ENCODE results near the gene TTC6.

TTC6 gene

DNA sequence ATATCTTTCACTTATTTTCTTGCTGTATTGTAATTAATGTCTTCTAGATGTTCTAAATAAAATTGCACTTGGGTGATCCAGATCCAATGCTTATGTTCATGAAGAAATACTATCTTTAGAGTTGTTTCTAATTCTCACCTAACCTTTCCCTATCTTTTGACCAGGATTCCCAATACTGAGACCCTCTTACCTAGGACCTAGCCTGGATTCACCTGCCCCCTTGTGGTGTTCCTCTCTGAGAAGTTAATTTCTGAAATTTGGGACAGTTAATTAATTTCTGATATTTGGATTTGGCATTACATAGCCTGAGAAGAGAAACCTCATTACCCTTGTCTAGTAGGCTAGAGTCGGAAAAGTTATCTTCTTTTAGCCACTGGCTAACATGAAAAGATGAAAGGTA is 29.9 kb upstream of the TTC6 start:
- no peaks in the 10 kb centered on the region for H3K4me1 ChIP-seq (ENCODE audit: control insufficient read depth, insufficient read depth, low read length, poor library complexity, severe bottlenecking)
- H3K36me3 ChIP-seq (ENCODE audit: control insufficient read depth, insufficient read depth, low read length) = no peaks in the 10 kb centered on the region
- H3K9me3 ChIP-seq (ENCODE audit: control insufficient read depth, low read length) = no peaks in the 10 kb centered on the region
- H3K27ac ChIP-seq (ENCODE audit: insufficient read depth, low read length, poor library complexity, severe bottlenecking) = no peak overlapping the region
- no peak for DNase-seq
- no peak overlapping the region for H3K4me3 ChIP-seq (ENCODE audit: insufficient read depth, low read depth, low read length, poor library complexity, severe bottlenecking)
- no peaks in the 10 kb centered on the region for H3K27me3 ChIP-seq (replicated peaks; ENCODE audit: control insufficient read depth, insufficient read depth, low read length, poor library complexity, severe bottlenecking)

DNA sequence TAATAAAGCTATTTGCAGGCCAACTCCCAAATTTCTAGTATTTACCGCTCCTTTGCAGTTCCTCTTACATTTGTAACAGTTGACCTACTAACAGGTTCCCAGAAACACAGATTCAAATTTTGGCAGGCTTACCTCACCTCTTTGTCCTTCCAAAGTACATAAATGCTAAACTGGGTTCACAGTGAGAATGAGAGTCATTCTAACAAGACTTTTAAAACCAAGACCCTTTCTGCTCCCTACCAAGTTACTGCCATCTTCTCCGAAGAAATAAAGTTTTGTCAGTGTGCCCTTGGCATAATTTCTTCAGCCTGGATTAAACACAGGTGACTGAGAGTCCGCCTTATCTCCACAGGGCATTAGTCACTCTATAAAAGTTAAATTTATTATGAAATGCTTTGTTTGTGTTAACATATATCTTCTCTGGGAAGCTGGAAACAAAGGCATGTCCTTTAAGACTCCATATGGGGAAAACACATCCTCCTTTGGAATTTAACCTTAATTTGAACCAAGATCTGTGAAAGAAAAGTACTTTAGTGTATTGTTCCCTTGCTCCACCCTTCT is 28.5 kb upstream of the TTC6 start:
- no peak overlapping the region for H3K27ac ChIP-seq (ENCODE audit: insufficient read depth, low read length, poor library complexity, severe bottlenecking)

DNA sequence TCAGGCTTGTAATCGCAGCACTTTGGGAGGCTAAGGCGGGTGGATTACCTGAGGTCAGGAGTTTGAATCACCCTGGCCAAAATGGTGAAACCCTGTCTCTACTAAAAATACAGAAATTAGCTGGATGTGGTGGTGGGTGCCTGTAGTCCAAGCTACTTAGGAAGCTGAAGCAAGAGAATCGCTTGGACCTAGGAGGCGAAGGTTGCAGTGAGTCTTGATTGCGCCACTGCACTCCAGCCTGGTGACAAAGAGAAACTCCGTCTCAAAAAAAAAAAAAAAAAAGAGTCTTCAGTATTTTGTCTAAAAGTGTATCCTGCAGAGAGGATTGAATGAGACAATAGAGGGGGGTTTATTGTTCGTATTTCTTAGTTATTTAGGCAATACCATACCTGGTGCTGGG is 25.7 kb upstream of the TTC6 start:
- Histone ChIP-seq H3K27ac (ENCODE audit: insufficient read depth, low read length, poor library complexity, severe bottlenecking) (no peak overlapping the region), H3K27me3 (replicated peaks; ENCODE audit: control insufficient read depth, insufficient read depth, low read length, poor library complexity, severe bottlenecking) (no peaks in the 10 kb centered on the region), H3K4me1 (ENCODE audit: control insufficient read depth, insufficient read depth, low read length, poor library complexity, severe bottlenecking) (no peaks in the 10 kb centered on the region), H3K4me3 (ENCODE audit: insufficient read depth, low read depth, low read length, poor library complexity, severe bottlenecking) (no peak overlapping the region), H3K9me3 (ENCODE audit: control insufficient read depth, low read length) (no peaks in the 10 kb centered on the region), H3K36me3 (ENCODE audit: control insufficient read depth, insufficient read depth, low read length) (no peaks in the 10 kb centered on the region)
- no peak for DNase-seq

More for the DNA sequence above, 28.5 kb upstream of the TTC6 start:
- H3K36me3 ChIP-seq (ENCODE audit: control insufficient read depth, insufficient read depth, low read length) = no peaks in the 10 kb centered on the region
- no peaks in the 10 kb centered on the region for H3K27me3 ChIP-seq (replicated peaks; ENCODE audit: control insufficient read depth, insufficient read depth, low read length, poor library complexity, severe bottlenecking)
- no peaks in the 10 kb centered on the region for H3K4me1 ChIP-seq (ENCODE audit: control insufficient read depth, insufficient read depth, low read length, poor library complexity, severe bottlenecking)
- H3K4me3 ChIP-seq (ENCODE audit: insufficient read depth, low read depth, low read length, poor library complexity, severe bottlenecking) = no peak overlapping the region
- H3K9me3 ChIP-seq (ENCODE audit: control insufficient read depth, low read length) = no peaks in the 10 kb centered on the region
- DNase-seq = no peak

DNA sequence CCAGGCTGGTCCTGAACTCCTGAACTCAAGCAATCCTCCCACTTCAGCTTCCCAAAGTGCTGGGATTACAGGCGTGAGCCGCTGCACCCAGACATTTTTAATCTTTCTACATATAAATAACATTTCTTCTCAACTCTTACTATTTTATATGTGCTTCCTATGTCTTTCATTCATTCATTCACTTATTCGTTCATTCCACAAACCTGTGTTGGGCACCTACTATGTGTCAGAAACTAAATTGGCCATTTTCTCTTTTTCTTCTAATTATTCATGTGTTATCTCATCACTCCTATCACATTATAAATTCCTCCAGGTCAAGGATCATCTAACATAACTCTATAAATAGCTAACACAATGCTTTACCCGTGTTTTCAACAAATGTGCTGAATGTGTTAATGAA is 24.0 kb upstream of the TTC6 start:
- H3K36me3 ChIP-seq (ENCODE audit: control insufficient read depth, insufficient read depth, low read length) = no peaks in the 10 kb centered on the region
- H3K4me1 ChIP-seq (ENCODE audit: control insufficient read depth, insufficient read depth, low read length, poor library complexity, severe bottlenecking) = no peaks in the 10 kb centered on the region
- H3K27ac ChIP-seq (ENCODE audit: insufficient read depth, low read length, poor library complexity, severe bottlenecking) = no peak overlapping the region
- DNase-seq = no peak
- no peak overlapping the region for H3K4me3 ChIP-seq (ENCODE audit: insufficient read depth, low read depth, low read length, poor library complexity, severe bottlenecking)
- no peaks in the 10 kb centered on the region for H3K9me3 ChIP-seq (ENCODE audit: control insufficient read depth, low read length)
- no peaks in the 10 kb centered on the region for H3K27me3 ChIP-seq (replicated peaks; ENCODE audit: control insufficient read depth, insufficient read depth, low read length, poor library complexity, severe bottlenecking)

DNA sequence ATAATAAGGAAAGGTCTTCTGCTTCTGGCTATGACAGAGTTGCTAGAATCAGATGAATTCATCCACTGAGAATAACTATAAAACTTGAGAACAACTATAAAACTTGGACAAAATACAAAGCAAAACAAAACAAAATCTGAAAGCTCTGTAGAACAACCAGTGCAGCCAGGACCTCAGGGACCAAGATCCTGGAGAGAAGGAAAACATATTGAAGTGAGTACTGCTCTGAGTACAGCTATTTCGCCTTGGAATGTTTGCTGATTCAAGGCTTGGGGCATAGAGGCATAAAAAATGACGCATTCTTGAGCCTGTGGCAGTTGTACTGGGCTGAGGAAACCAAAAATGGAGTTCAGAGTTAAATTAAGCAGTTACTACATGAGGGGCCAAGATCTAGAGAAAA is 22.1 kb upstream of the TTC6 start:
- Histone ChIP-seq H3K4me1 (ENCODE audit: control insufficient read depth, insufficient read depth, low read length, poor library complexity, severe bottlenecking) (no peaks in the 10 kb centered on the region), H3K27me3 (replicated peaks; ENCODE audit: control insufficient read depth, insufficient read depth, low read length, poor library complexity, severe bottlenecking) (no peaks in the 10 kb centered on the region), H3K9me3 (ENCODE audit: control insufficient read depth, low read length) (no peaks in the 10 kb centered on the region), H3K27ac (ENCODE audit: insufficient read depth, low read length, poor library complexity, severe bottlenecking) (no peak overlapping the region), H3K4me3 (ENCODE audit: insufficient read depth, low read depth, low read length, poor library complexity, severe bottlenecking) (no peak overlapping the region), H3K36me3 (ENCODE audit: control insufficient read depth, insufficient read depth, low read length) (no peaks in the 10 kb centered on the region)
- DNase-seq = no peak

DNA sequence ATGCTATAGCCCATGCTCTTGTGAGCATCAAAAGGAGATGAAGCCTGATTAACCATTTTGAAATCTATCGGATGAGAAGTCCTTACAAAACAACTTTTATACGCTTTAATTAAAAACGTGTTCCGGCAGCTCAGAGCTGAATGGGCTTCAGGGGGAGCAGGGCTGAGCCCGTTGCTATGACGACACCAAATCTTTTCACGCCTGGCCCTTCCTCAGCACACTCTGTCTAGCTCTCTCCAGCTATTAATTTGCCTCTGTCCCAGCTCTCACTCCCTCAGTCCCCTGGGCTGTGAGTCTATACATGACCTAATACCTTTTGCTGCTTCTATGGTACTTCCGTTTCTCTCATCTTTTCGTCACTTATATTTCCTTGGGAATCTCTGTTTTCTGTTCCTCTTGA is 16.2 kb upstream of the TTC6 start:
- no peaks in the 10 kb centered on the region for H3K4me1 ChIP-seq (ENCODE audit: control insufficient read depth, insufficient read depth, low read length, poor library complexity, severe bottlenecking)
- H3K9me3 ChIP-seq (ENCODE audit: control insufficient read depth, low read length) = no peaks in the 10 kb centered on the region
- no peaks in the 10 kb centered on the region for H3K36me3 ChIP-seq (ENCODE audit: control insufficient read depth, insufficient read depth, low read length)
- no peak for DNase-seq
- no peak overlapping the region for H3K27ac ChIP-seq (ENCODE audit: insufficient read depth, low read length, poor library complexity, severe bottlenecking)
- H3K27me3 ChIP-seq (replicated peaks; ENCODE audit: control insufficient read depth, insufficient read depth, low read length, poor library complexity, severe bottlenecking) = peaks cover 12% of the 10 kb centered on the region
- no peak overlapping the region for H3K4me3 ChIP-seq (ENCODE audit: insufficient read depth, low read depth, low read length, poor library complexity, severe bottlenecking)

DNA sequence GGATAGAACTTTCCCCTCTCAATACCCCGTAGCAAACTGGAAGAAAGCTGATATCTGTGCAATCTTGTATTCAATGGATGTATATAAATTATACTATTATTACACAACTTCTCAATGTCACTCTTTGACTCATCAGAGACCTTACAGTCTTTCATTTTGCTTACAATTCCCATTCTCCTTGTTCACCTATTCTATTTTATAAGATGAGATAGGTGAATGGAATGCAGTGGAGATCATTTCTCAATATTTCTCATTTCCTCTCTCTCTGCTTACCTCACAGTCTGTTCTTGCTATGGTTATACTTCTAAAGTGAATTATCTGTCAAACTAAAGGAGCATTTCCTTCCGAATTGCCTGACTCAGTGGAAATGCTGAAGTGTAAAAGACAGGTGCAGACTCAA is 15.3 kb upstream of the TTC6 start:
- Histone ChIP-seq H3K27ac (ENCODE audit: insufficient read depth, low read length, poor library complexity, severe bottlenecking) (no peak overlapping the region), H3K36me3 (ENCODE audit: control insufficient read depth, insufficient read depth, low read length) (no peaks in the 10 kb centered on the region), H3K4me3 (ENCODE audit: insufficient read depth, low read depth, low read length, poor library complexity, severe bottlenecking) (no peak overlapping the region), H3K4me1 (ENCODE audit: control insufficient read depth, insufficient read depth, low read length, poor library complexity, severe bottlenecking) (no peaks in the 10 kb centered on the region), H3K9me3 (ENCODE audit: control insufficient read depth, low read length) (no peaks in the 10 kb centered on the region), H3K27me3 (replicated peaks; ENCODE audit: control insufficient read depth, insufficient read depth, low read length, poor library complexity, severe bottlenecking) (peaks cover 19% of the 10 kb centered on the region)
- no peak for DNase-seq

DNA sequence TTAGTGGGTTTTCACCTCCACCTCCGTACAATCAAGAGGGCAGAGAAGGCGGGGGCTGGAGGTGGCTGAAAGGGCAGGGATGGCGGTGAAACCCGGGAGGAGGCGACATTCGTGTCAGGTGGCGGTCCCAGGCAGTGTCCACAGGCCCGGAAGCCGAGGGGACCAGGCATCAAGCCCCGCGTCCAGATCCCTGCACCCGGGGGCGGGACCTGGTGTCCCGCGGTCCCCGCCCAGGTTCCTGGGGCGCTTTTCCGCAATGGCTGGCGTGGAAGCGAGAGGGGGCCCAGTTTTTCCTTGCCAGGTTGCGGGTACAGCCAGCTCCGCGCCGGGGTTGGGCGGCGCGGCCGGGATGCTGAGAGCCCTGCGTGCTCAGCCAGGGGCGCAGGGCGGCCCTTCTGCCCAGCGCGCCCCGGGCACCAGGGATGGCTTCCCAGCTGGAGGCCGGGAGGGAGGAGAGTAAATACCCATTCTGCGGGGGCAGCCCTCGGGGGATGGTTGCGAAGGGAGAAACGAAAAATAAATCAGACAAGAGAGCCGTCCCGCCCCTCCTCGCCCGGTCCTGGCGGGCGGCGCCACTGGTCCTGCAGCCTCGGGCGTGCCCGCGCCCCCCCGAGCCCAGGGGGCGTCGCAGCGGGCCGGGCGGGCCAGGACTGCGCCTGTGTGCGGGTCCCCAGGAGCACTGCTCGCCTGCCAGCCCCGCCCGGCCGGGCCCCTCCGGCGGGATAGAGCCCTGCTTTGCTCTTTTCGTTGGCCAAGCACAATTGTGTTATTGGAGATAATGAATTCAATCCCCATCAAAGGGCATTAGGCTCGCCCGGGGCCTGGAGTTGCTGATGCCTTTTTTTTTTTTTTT is 11.8 kb upstream of the TTC6 start:
- H3K27me3 ChIP-seq (replicated peaks; ENCODE audit: control insufficient read depth, insufficient read depth, low read length, poor library complexity, severe bottlenecking) = peaks cover 25% of the 10 kb centered on the region

DNA sequence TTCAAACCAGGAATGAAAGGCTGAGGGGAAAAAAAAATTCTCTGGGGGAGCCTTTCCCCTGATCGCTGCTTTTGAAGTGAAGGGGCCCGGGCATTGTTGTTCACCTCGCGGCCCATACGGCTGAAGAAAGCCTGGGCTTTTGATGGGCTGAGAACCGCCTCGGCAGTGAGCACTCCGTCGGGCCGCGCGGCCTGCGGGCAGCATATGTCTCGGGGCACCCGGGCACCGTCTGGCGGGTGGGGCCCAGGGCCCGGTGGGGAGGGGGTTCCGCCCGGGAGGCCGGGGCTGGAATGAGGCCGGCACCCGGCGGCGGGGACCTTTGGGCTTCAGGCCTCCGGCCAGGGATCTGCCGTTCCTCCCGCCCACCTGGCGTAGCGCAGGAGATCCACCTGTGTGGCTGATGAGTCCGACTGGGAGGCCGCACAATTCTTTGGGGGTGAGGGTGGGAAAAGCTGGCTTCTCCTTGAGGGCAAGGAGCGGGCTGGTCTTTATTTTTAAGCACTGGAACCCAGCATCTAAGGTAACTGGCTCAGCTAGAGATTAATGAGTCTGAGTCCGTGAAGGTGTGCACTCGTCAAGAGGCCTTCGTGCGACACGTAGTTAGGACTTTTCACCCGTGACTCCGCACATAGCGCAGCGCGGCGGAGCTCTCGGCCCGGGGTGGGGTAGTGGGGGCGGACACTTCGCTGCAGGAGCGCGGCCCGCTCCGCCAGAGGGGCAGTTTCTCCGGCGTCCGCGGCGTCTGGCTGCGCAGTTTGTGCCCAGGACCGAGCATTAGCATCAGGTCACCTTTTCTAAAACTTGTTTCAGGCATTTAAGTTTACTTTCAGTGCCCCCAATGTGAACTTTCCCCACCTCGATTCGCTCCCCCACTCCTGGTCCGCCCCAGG is 11.0 kb upstream of the TTC6 start:
- Histone ChIP-seq H3K9me3 (ENCODE audit: control insufficient read depth, low read length) (no peaks in the 10 kb centered on the region), H3K27me3 (replicated peaks; ENCODE audit: control insufficient read depth, insufficient read depth, low read length, poor library complexity, severe bottlenecking) (peaks cover 31% of the 10 kb centered on the region), H3K4me3 (ENCODE audit: insufficient read depth, low read depth, low read length, poor library complexity, severe bottlenecking) (no peak overlapping the region), H3K4me1 (ENCODE audit: control insufficient read depth, insufficient read depth, low read length, poor library complexity, severe bottlenecking) (no peaks in the 10 kb centered on the region), H3K27ac (ENCODE audit: insufficient read depth, low read length, poor library complexity, severe bottlenecking) (no peak overlapping the region), H3K36me3 (ENCODE audit: control insufficient read depth, insufficient read depth, low read length) (no peaks in the 10 kb centered on the region)
- no peak for DNase-seq

More for the DNA sequence above, 11.8 kb upstream of the TTC6 start:
- DNase-seq = no peak
- H3K9me3 ChIP-seq (ENCODE audit: control insufficient read depth, low read length) = no peaks in the 10 kb centered on the region
- H3K27ac ChIP-seq (ENCODE audit: insufficient read depth, low read length, poor library complexity, severe bottlenecking) = no peak overlapping the region
- H3K4me1 ChIP-seq (ENCODE audit: control insufficient read depth, insufficient read depth, low read length, poor library complexity, severe bottlenecking) = no peaks in the 10 kb centered on the region
- no peak overlapping the region for H3K4me3 ChIP-seq (ENCODE audit: insufficient read depth, low read depth, low read length, poor library complexity, severe bottlenecking)
- H3K36me3 ChIP-seq (ENCODE audit: control insufficient read depth, insufficient read depth, low read length) = no peaks in the 10 kb centered on the region

DNA sequence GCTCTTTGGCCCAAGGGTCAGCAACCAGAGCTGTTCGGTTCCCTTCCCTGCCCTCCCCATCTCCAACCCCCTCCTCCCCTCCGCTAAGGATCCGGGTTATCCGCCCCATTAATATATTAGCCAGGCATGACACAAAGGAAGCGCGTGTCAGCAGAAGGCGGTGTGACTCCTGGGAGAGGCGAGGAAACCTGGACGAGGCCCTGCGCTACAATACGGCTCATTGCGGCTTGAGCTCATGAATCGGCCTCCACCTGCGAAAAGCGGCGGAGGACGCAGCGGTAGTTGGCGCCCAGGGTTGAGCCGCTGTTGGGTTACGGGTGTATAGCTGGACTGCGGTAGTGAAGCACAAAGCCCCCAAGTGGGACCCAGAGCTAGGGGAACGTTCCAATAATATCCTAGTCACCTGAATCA is 10.3 kb upstream of the TTC6 start:
- Histone ChIP-seq H3K4me1 (ENCODE audit: control insufficient read depth, insufficient read depth, low read length, poor library complexity, severe bottlenecking) (no peaks in the 10 kb centered on the region), H3K27me3 (replicated peaks; ENCODE audit: control insufficient read depth, insufficient read depth, low read length, poor library complexity, severe bottlenecking) (peaks cover 31% of the 10 kb centered on the region), H3K27ac (ENCODE audit: insufficient read depth, low read length, poor library complexity, severe bottlenecking) (no peak overlapping the region), H3K4me3 (ENCODE audit: insufficient read depth, low read depth, low read length, poor library complexity, severe bottlenecking) (no peak overlapping the region), H3K36me3 (ENCODE audit: control insufficient read depth, insufficient read depth, low read length) (no peaks in the 10 kb centered on the region), H3K9me3 (ENCODE audit: control insufficient read depth, low read length) (no peaks in the 10 kb centered on the region)
- DNase-seq = no peak
